GM19452 (cell line): Measurements from ENCODE around the gene KCTD1.

Experiments
- ATAC-seq: cut with Tn5 transposase; IDR thresholded peaks from one replicate; pipeline ENCODE4 v1.9.1; 2021; ENCODE audit not compliant: unreplicated experiment

Gene KCTD1

GRCh38 chr18:26482569-26482968 is 65.8 kb downstream of the KCTD1 start:
- no peak for ATAC-seq

GRCh38 chr18:26480897-26481795 is 67.2 kb downstream of the KCTD1 start:
- ATAC-seq = peak; percentile 61

- no peak for ATAC-seq
These were observed 68.7 kb downstream of the KCTD1 start for GRCh38 chr18:26479681-26480079.

- no peak for ATAC-seq
These were observed 69.2 kb downstream of the KCTD1 start for GRCh38 chr18:26479065-26479680.

GRCh38 chr18:26477828-26478466 is 70.4 kb downstream of the KCTD1 start:
- ATAC-seq = no peak

- ATAC-seq = no peak
These were observed 71.7 kb downstream of the KCTD1 start for GRCh38 chr18:26476697-26477096.

GRCh38 chr18:26474542-26474941 is 73.8 kb downstream of the KCTD1 start:
- ATAC-seq = no peak

GRCh38 chr18:26473672-26474071 is 74.7 kb downstream of the KCTD1 start:
- ATAC-seq = no peak

- no peak for ATAC-seq
These were observed 76.5 kb downstream of the KCTD1 start for GRCh38 chr18:26471826-26472225.

GRCh38 chr18:26471027-26471426 is 77.3 kb downstream of the KCTD1 start:
- no peak for ATAC-seq

GRCh38 chr18:26470011-26470637 is 78.2 kb downstream of the KCTD1 start:
- peak; percentile 85 for ATAC-seq

- peak; percentile 63 for ATAC-seq
These were observed 79.4 kb downstream of the KCTD1 start for GRCh38 chr18:26468931-26469340.

GRCh38 chr18:26466026-26466425 is 82.3 kb downstream of the KCTD1 start:
- no peak for ATAC-seq

GRCh38 chr18:26465431-26465830 is 82.9 kb downstream of the KCTD1 start:
- no peak for ATAC-seq

GRCh38 chr18:26464128-26465011 is 84.0 kb downstream of the KCTD1 start:
- no peak for ATAC-seq

GRCh38 chr18:26462355-26462754 is 86.0 kb downstream of the KCTD1 start:
- ATAC-seq = no peak

GRCh38 chr18:26461405-26461804 is 86.9 kb downstream of the KCTD1 start:
- ATAC-seq = no peak

GRCh38 chr18:26460449-26461091 is 87.8 kb downstream of the KCTD1 start:
- ATAC-seq = peak; percentile 73

GRCh38 chr18:26459884-26460283 is 88.5 kb downstream of the KCTD1 start:
- ATAC-seq = no peak

GRCh38 chr18:26459340-26459739 is 89.0 kb downstream of the KCTD1 start:
- ATAC-seq = no peak
